CD4-positive, alpha-beta T cell treated with Interleukin-17A for 1 hour (primary cell): ENCODE results near the gene TMEM255B.
"Not testable (repeated sequence)": the region's sequence is repeated elsewhere in the genome, so short reads cannot be mapped to it uniquely, and the experiment has no call there.

ENCODE experiments used
- DNase-seq: peaks from one replicate; pipeline ENCODE4 v3.0.0-alpha.2; 2020

TMEM255B gene

GRCh38 chr13:113791226-113791625 is 32.2 kb downstream of the TMEM255B start:
- no peak for DNase-seq

GRCh38 chr13:113791761-113792160 is 32.7 kb downstream of the TMEM255B start:
- no peak for DNase-seq

DNA sequence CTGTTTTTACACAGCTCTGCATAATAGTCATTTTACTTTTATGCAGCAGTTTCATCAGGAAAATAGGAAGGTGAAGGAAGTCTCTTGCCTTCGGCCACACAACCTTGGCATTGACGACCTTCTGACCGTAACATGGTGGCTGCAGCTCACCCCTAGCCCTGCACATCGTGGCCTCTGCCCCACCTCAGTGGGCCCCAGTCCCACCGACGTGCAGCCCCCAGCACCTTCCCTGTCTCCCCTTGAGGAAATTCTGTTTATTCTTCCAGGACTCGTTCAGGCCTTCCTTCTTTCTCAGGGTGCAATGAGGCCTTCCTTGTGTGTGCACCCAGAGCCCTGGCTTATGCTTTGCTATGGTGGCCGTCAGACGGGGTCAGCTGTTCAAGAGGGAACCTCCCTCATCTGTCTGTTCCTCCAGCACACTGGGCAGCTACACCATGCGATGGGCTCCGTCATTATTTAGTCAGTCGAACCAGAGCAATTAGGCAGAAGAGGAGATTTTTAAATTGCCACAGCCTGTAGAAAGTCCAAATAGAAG is 33.3 kb downstream of the TMEM255B start:
- DNase-seq: no peak

GRCh38 chr13:113792886-113793717 is 34.1 kb downstream of the TMEM255B start:
- DNase-seq: no peak

DNA sequence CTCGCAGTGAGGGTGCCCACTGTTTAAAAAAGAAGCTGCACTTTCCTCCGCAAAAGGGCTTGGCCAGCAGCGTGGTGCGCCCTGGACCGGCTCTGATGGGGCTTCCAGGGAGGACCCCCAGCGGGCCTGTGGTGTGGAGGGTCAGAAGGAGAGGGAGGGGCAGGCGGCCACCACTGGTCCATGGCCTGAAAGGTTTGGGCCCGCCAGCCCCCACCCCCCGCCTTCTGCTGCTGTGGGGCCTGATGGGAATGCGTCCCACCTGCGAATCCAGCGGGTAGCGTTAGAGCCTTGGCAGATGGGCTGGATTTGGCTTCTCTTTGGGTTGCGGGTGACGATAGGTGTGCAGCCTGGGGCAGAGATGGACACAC is 34.7 kb downstream of the TMEM255B start:
- no peak for DNase-seq

GRCh38 chr13:113794086-113794485 is 35.1 kb downstream of the TMEM255B start:
- DNase-seq: no peak

DNA sequence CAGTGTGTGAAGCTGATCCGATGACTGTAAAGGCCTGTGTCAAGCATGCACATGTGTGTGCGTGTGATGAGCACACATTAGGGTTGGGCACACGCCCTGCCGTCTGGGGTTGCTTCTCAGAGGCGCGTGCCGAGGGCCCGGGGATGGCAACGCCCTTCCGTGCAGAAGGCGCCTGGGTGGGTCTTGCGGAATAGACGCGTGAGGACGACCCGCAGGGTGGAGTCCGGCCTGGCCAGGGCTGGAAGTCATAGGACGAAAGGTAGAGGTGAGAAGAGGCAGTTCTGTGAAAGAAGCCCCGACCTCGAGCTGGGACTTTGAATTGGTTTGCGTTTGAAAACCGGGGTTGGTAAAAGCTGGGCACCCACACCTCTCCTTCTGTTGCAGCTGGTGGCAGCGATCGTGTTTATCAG is 35.7 kb downstream of the TMEM255B start:
- DNase-seq: no peak

DNA sequence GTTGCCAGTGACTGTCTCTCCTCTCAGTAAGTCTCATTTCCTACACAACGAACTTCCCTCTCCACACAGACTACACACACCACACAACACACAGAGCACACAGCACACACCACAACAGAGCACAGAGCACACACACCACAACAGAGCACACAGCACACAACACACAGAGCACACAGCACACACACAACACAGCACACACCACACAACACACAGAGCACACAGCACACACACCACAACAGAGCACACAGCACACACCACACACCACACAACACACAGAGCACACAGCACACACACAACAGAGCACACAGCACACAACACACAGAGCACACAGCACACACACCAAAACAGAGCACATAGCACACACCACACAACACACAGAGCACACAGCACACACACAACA is 36.3 kb downstream of the TMEM255B start:
- not testable (repeated sequence) for DNase-seq

DNA sequence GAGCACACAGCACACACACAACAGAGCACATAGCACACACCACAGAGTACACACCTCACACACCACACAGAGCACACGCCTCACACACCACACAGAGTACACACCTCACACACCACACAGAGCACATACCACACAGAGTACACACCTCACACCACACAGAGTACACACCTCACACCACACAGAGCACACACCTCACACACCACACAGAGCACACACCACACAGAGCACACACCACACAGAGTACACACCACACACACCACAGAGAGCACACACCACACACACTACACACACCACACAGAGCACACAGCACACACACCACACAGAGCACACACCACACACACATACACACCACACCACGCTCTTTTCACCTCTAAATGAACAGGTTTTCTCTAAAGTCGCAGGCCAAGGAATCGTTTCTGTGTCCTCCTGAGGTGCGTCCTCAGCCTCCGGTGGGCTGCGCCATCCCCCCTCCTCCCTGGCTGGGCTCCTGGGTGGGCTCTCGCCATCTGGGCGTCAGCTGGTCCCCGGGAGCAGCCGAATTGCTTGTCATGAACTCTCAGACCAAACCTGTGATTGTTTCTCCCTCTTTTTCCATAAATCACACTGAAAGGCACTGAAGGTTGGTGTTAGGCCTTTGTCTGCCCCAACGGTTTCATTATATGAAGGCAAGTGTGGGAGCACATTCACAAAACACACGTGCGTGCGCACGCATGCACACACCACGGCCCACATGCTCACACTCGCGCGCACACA is 37.4 kb downstream of the TMEM255B start:
- DNase-seq: no peak

DNA sequence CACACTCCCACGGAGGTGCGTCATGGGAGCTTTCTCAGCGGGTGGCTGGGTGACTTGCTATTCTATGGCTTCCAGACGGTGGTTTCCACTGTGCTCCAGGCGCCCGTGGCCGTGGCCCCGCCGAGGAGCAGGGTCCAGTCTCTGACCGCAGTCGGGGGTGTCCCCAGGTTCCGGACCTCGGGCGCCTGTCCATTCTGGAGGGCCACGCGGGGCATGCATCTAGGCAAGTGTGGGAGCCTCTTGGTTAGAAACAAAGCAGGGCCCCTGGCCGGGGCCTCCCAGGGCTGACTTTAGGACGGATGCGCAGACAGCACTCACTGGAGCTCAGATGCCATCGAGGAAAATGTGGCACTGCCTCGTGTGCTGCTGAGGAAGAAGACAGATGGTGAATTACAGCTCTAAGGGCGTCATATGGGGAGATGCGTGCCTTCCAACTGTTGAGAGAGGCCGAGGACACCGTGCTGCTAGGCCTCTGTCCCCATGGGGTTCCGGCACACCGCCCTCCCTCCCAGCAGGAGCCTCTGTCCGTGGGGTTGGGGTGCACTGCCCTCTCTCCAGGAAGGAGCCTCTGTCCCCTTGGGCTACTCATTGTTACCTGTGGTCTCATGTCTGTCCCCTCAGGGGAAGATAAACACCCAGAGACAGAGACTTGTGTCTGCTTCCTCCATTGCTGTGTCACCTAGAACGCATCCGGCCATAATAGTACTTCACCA is 38.1 kb downstream of the TMEM255B start:
- no peak for DNase-seq

DNA sequence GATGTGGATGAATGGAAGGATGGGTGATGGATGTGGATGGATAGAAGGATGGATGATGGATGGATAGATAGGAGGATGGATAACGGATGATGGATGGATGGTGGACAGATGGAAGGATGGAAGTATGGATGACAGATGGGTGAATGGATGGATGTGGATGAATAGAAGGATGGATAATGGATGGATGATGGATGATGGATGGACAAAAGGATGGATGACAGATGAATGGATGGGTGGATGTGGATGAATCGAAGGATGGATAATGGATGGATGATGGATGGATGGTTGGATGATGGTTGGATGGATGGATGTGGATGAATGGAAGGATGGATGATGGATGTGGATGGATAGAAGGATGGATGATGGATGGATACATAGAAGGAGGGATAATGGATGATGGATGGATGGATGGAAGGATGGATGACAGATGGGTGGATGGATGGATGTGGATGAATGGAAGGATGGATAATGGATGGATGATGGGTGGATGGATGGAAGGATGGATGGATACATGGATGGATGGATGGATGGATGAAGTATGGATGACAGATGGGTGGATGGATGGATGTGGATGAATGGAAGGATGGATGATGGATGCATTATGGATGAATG is 39.3 kb downstream of the TMEM255B start:
- DNase-seq: no peak

DNA sequence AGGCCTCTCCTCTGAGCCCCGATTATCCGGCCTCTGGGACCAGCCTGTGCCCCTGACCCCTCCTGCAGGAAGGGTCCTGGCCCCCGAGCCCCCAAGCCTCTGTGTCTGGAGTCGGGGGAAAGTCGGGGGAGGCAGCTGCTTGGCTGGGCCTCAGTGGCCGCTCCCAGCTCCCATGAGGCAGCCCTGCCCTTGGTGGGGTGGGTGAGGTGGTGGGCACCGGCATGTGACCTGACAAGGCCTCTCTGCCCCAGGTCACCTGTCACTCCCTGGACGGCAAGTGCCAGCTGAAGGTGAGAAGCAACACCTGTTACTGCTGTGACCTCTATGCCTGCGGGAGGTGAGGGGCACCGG is 41.5 kb downstream of the TMEM255B start:
- no peak for DNase-seq

- no peak for DNase-seq
Observed at GRCh38 chr13:113801289-113801961, 42.4 kb downstream of the TMEM255B start.

DNA sequence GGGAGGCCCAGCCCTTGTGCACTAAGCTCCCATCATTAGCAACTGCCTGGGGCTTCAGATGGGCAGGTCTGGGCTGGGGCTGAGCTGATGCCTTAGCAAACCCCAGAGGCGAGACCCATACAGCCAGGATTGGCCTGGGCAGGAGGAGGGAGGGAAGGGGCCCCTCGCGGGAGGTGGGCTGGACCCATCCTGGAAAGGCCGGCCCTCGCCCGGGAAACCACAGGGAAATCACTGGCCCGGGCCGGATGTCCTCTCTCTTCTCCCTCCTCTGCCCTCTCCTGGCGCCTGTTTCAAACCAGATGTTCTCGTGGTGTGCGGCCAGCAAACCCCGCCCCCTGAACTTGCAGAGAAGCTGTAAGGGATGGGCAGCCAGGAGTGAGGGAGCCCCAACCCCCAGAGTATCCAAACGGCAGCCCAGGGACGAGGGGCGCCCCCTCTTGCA is 43.1 kb downstream of the TMEM255B start:
- DNase-seq: no peak

GRCh38 chr13:113802761-113803160 is 43.7 kb downstream of the TMEM255B start:
- no peak for DNase-seq

GRCh38 chr13:113803409-113804016 is 44.5 kb downstream of the TMEM255B start:
- DNase-seq: no peak

GRCh38 chr13:113804017-113804702 is 45.1 kb downstream of the TMEM255B start:
- no peak for DNase-seq

GRCh38 chr13:113804703-113805430 is 45.8 kb downstream of the TMEM255B start:
- DNase-seq: no peak

DNA sequence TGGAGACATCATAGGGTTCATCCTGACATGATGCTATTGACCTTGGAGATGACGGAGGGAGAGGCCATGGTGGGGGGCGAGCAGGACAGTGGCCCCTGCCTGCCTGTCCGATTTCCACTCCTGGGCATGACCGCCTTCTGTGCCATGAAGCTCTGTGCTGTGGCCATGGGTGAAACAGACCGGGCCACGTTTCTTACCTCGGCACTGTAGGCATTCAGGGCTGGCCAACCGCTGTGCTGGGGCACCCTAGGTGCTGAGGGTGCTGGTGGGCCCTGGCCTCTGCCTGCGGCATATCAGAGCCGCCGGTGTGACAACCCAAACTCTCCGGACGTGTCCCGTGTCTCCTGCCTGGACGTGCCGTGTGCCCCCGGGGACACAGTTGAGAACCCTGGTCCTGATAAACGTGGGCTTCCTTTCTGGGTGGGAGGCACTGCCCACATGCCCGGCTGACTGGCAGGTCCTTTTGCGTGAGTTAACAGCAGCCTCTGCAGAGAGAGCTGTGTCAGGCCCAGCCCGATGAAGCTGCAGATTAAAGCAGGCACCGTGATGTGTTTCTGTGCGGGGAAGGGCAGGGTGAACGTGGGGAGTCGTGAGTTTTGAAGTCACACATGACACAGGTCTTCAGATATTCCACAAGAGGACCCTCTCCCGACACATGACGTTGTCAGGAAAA is 46.5 kb downstream of the TMEM255B start:
- no peak for DNase-seq

DNA sequence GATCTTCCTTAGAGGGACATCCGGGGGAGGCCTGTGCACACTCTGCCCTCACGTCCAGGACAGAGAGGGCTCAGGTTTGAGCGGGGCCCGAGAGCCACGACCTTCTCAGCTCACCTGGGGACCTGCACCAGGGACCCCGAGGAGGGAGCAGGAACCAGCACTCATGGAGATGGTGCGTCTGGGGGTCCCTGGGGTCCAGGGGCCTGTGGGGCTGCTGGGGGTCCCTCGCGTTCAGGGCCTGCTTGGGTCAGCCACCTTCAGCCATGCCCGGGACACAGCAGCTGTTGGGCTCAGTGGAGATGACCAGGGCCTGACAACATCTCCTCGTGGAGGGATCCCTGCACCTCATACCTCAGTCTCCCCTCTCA is 47.1 kb downstream of the TMEM255B start:
- DNase-seq: no peak
